Lower lobe of right lung (tissue), 2 donors: Measurements from ENCODE around the gene DUSP22. TPM values are rescaled to one million over a fixed set of nuclear protein-coding genes. Genes with fewer than 3 reads are reported as not detected.

Source experiments
- ATAC-seq, 2 donors: fragments of 200-7000 bp; cut with Tn5 transposase; one replicate each; pipeline ENCODE4 v1.9.1; 2020 to 2022; ENCODE audit warnings: mild to moderate bottlenecking in 2 of 2, moderate library complexity in 2 of 2
- DNase-seq: peaks from one replicate; pipeline ENCODE4 v3.0.0-alpha.2; 2020
- H3K27ac ChIP-seq: fragments of 200-600 bp; one replicate; pipeline ENCODE4 v1.8.0; 2022
- H3K27me3 ChIP-seq: fragments of 200-600 bp; one replicate; pipeline ENCODE4 v1.8.0; 2022; ENCODE audit warnings: low read depth
- H3K36me3 ChIP-seq: fragments of 200-600 bp; one replicate; pipeline ENCODE4 v1.8.0; 2022; ENCODE audit warnings: mild to moderate bottlenecking
- H3K4me1 ChIP-seq: fragments of 200-600 bp; one replicate; pipeline ENCODE4 v1.8.0; 2022
- H3K4me3 ChIP-seq: fragments of 200-600 bp; one replicate; pipeline ENCODE4 v1.8.0; 2022; ENCODE audit warnings: mild to moderate bottlenecking
- H3K9me3 ChIP-seq: fragments of 200-600 bp; one replicate; pipeline ENCODE4 v1.8.0; 2022
- CTCF ChIP-seq: fragments of 200-600 bp; IDR thresholded peaks from one replicate; pipeline ENCODE4 v1.8.0; 2022; ENCODE audit warnings: antibody characterized with exemption, mild to moderate bottlenecking
- intact Hi-C: fragments of 100-400 bp; cut with DNase I; formaldehyde crosslinking; loops from one replicate; pipeline ENCODE4 v1.11.0; 2022
- total RNA-seq: library from RNA; stranded (reverse); fragmentation: NEBNext Ultra II Directional; extraction: Animal tissue kit (Norgen Biotek cat#: 25700); gene quantifications from one replicate; pipeline ENCODE4 v1.2.1, GENCODE V29; 2021
- donor health status: DM: no; HTN: yes; CAD: no; lungs with severe emphysema.

The DUSP22 gene
- total RNA-seq, 1 donor from 2014 or later = 66.4 TPM

GRCh38 chr6:257031-257725 lies 35.1 kb upstream of the DUSP22 start:
- Histone ChIP-seq H3K4me3 (no peak overlapping the region), H3K36me3 (no peaks in the 10 kb centered on the region), H3K27ac (no peak overlapping the region), H3K27me3 (no peaks in the 10 kb centered on the region), H3K4me1 (no peaks in the 10 kb centered on the region), H3K9me3 (no peaks in the 10 kb centered on the region)
- ATAC-seq (peak in 1 of 2 donors; percentile 25), DNase-seq (no peak)
- no peak for TF ChIP-seq CTCF
- intact Hi-C loops = no loop called here

- no peak overlapping the region for H3K4me3 ChIP-seq
- no peak overlapping the region for H3K27ac ChIP-seq
- no peaks in the 10 kb centered on the region for H3K27me3 ChIP-seq
- H3K4me1 ChIP-seq = no peaks in the 10 kb centered on the region
- no peaks in the 10 kb centered on the region for H3K9me3 ChIP-seq
- DNase-seq = no peak
- intact Hi-C loops = no loop called here
- H3K36me3 ChIP-seq = no peaks in the 10 kb centered on the region
- no peak for TF ChIP-seq CTCF
- ATAC-seq = no peak
Observed at GRCh38 chr6:257774-258173, 34.5 kb upstream of the DUSP22 start.

- Histone ChIP-seq H3K27me3 (no peaks in the 10 kb centered on the region), H3K4me3 (no peak overlapping the region), H3K4me1 (no peaks in the 10 kb centered on the region), H3K36me3 (no peaks in the 10 kb centered on the region), H3K27ac (no peak overlapping the region), H3K9me3 (no peaks in the 10 kb centered on the region)
- no peak for DNase-seq
- intact Hi-C loops = no loop called here
- no peak for ATAC-seq
- no peak for TF ChIP-seq CTCF
Observed at GRCh38 chr6:259316-259715, 33.0 kb upstream of the DUSP22 start.

GRCh38 chr6:259901-260508 lies 32.3 kb upstream of the DUSP22 start:
- H3K4me3 ChIP-seq = no peak overlapping the region
- no peaks in the 10 kb centered on the region for H3K9me3 ChIP-seq
- DNase-seq (no peak), ATAC-seq (no peak)
- no peak overlapping the region for H3K27ac ChIP-seq
- intact Hi-C loops = no loop called here
- no peaks in the 10 kb centered on the region for H3K4me1 ChIP-seq
- H3K36me3 ChIP-seq = no peaks in the 10 kb centered on the region
- TF ChIP-seq CTCF = no peak
- H3K27me3 ChIP-seq = no peaks in the 10 kb centered on the region

- H3K27ac ChIP-seq = no peak overlapping the region
Observed at GRCh38 chr6:264626-265025, 27.7 kb upstream of the DUSP22 start.

More at GRCh38 chr6:264626-265025, 27.7 kb upstream of the DUSP22 start:
- ATAC-seq = no peak
- H3K27me3 ChIP-seq = no peaks in the 10 kb centered on the region
- H3K36me3 ChIP-seq = no peaks in the 10 kb centered on the region
- intact Hi-C loops = no loop called here
- H3K4me1 ChIP-seq = no peaks in the 10 kb centered on the region
- no peaks in the 10 kb centered on the region for H3K9me3 ChIP-seq
- no peak overlapping the region for H3K4me3 ChIP-seq
- no peak for DNase-seq
- no peak for TF ChIP-seq CTCF
